GM21528 (cell line): Measurements from ENCODE around the gene AANAT.

Source experiments
- ATAC-seq: cut with Tn5 transposase; IDR thresholded peaks from one replicate; pipeline ENCODE4 v1.9.1; 2021; ENCODE audit warnings: mild to moderate bottlenecking, moderate library complexity; ENCODE audit not compliant: unreplicated experiment, low FRiP score

Gene AANAT

GRCh38 chr17:76467366-76467765, at the start of gene AANAT:
Gene AANAT (plus strand): TSS chr17:76467603. CDS start chr17:76468747, 1,144 bp downstream.
- no peak for ATAC-seq

- ATAC-seq, result no peak
Observed at GRCh38 chr17:76419576-76420260, 47.7 kb upstream of the AANAT start.

GRCh38 chr17:76420356-76421043, 46.9 kb upstream of the AANAT start:
- ATAC-seq, result no peak

- no peak for ATAC-seq
Observed at GRCh38 chr17:76421044-76421407, 46.4 kb upstream of the AANAT start.

- ATAC-seq, result no peak
Observed at GRCh38 chr17:76422406-76422805, 45.0 kb upstream of the AANAT start.

GRCh38 chr17:76422860-76423259, 44.5 kb upstream of the AANAT start:
- ATAC-seq, result no peak

GRCh38 chr17:76426853-76427252, 40.5 kb upstream of the AANAT start:
- ATAC-seq, result no peak

GRCh38 chr17:76427501-76428231, 39.7 kb upstream of the AANAT start:
- no peak for ATAC-seq

GRCh38 chr17:76428511-76428910, 38.9 kb upstream of the AANAT start:
- ATAC-seq, result no peak

- ATAC-seq, result no peak
Observed at GRCh38 chr17:76431509-76431908, 35.9 kb upstream of the AANAT start.

- no peak for ATAC-seq
Observed at GRCh38 chr17:76432004-76432403, 35.4 kb upstream of the AANAT start.

- ATAC-seq, result no peak
Observed at GRCh38 chr17:76432712-76433336, 34.6 kb upstream of the AANAT start.

- ATAC-seq, result no peak
Observed at GRCh38 chr17:76433693-76434092, 33.7 kb upstream of the AANAT start.

GRCh38 chr17:76434870-76435269, 32.5 kb upstream of the AANAT start:
- ATAC-seq, result no peak

GRCh38 chr17:76435751-76436150, 31.7 kb upstream of the AANAT start:
- no peak for ATAC-seq

- ATAC-seq, result no peak
Observed at GRCh38 chr17:76437467-76438402, 29.7 kb upstream of the AANAT start.

GRCh38 chr17:76438906-76439305, 28.5 kb upstream of the AANAT start:
- ATAC-seq, result no peak

- ATAC-seq, result no peak
Observed at GRCh38 chr17:76439314-76439928, 28.0 kb upstream of the AANAT start.

GRCh38 chr17:76440751-76441362, 26.5 kb upstream of the AANAT start:
- ATAC-seq, result no peak
